Testis (tissue), 2 donors: Measurements from ENCODE around the gene TET2.

Experiments used
- POLR2A ChIP-seq: fragments of 450-650 bp; IDR thresholded peaks from one replicate; pipeline ENCODE4 v1.6.1; 2017; ENCODE audit warnings: antibody characterized with exemption, mild to moderate bottlenecking, moderate library complexity
- TF ChIP-seq, protein P1 (sequence below), 3 experiments: fragments of 450-650 bp in 2 of 3; fragments of 200-600 bp in 1 of 3; sonication (generic) in 1 of 3; IDR thresholded peaks; one replicate each; pipeline ENCODE4 v1.5.1; 2016 to 2019; ENCODE audit warnings: antibody characterized with exemption in 3 of 3, mild to moderate bottlenecking in 2 of 3, moderate library complexity in 1 of 3

DNA sequence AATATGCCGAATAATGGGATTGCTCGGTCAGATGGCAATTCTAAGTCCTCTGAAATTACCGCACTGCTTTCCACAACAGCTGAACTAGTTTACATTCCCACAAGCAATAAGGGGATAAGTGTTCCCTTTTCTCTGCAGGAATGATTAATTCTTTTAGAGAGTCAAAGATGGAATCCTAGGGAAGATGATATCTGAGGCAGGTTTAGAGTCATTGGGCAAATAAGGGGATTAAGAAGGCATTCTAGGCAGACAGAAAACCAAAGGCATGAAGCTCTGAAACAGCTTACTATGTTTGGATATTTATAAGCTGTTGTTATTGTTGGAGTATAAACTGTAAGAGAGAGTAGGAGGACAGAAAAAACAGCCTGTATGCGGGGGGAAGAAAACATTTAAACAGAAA is 85.7 kb downstream of the TET2 start:
- TF ChIP-seq, protein P1, sequence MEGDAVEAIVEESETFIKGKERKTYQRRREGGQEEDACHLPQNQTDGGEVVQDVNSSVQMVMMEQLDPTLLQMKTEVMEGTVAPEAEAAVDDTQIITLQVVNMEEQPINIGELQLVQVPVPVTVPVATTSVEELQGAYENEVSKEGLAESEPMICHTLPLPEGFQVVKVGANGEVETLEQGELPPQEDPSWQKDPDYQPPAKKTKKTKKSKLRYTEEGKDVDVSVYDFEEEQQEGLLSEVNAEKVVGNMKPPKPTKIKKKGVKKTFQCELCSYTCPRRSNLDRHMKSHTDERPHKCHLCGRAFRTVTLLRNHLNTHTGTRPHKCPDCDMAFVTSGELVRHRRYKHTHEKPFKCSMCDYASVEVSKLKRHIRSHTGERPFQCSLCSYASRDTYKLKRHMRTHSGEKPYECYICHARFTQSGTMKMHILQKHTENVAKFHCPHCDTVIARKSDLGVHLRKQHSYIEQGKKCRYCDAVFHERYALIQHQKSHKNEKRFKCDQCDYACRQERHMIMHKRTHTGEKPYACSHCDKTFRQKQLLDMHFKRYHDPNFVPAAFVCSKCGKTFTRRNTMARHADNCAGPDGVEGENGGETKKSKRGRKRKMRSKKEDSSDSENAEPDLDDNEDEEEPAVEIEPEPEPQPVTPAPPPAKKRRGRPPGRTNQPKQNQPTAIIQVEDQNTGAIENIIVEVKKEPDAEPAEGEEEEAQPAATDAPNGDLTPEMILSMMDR (IDR thresholded peaks at IDR 0.05): no peak
- no peak for TF ChIP-seq POLR2A
